GM18909 (cell line): ENCODE data around the gene CEND1.

Experiments used
- ATAC-seq: cut with Tn5 transposase; IDR thresholded peaks from one replicate; pipeline ENCODE4 v1.9.1; 2021; ENCODE audit warnings: mild to moderate bottlenecking; ENCODE audit not compliant: unreplicated experiment, poor library complexity

The CEND1 gene

GRCh38 chr11:797296-798092 is 7.6 kb upstream of the CEND1 start:
- peak; percentile 38 for ATAC-seq

GRCh38 chr11:796565-797295 is 6.8 kb upstream of the CEND1 start:
- no peak for ATAC-seq

- no peak for ATAC-seq
Observed at GRCh38 chr11:795634-796564, 6.0 kb upstream of the CEND1 start.

GRCh38 chr11:794766-795633 is 5.1 kb upstream of the CEND1 start:
- no peak for ATAC-seq

GRCh38 chr11:794013-794765 is 4.3 kb upstream of the CEND1 start:
- no peak for ATAC-seq

- no peak for ATAC-seq
Observed at GRCh38 chr11:793556-793955, 3.7 kb upstream of the CEND1 start.

GRCh38 chr11:792873-793272 is 3.0 kb upstream of the CEND1 start:
- ATAC-seq = no peak

- no peak for ATAC-seq
Observed at GRCh38 chr11:792535-792821, 2.6 kb upstream of the CEND1 start.

GRCh38 chr11:791658-792534 is 2.0 kb upstream of the CEND1 start:
- no peak for ATAC-seq

- ATAC-seq = no peak
Observed at GRCh38 chr11:790721-791564, 1.1 kb upstream of the CEND1 start.

- ATAC-seq = no peak
Observed at GRCh38 chr11:788953-789940, 643 bp downstream of the CEND1 start.

- ATAC-seq = no peak
Observed at GRCh38 chr11:788009-788640, 1.8 kb downstream of the CEND1 start.

- ATAC-seq = no peak
Observed at GRCh38 chr11:787084-787675, 2.7 kb downstream of the CEND1 start.

- ATAC-seq = no peak
Observed at GRCh38 chr11:786235-787083, 3.4 kb downstream of the CEND1 start.

- no peak for ATAC-seq
Observed at GRCh38 chr11:783581-784015, 6.3 kb downstream of the CEND1 start.
